ACC112 (cell line): ENCODE results near the gene HACE1.

Experiments used
- H2AFZ ChIP-seq: fragments of 200-600 bp; sonication (generic); one replicate; pipeline ENCODE4 v1.6.0; 2017; ENCODE audit warnings: antibody characterized with exemption, low read length; ENCODE audit not compliant: unreplicated experiment
- H3K27ac ChIP-seq: fragments of 200-600 bp; sonication (generic); 2 replicates; pipeline ENCODE4 v1.5.1; 2014; ENCODE audit warnings: low read depth, mild to moderate bottlenecking, antibody characterized with exemption, low read length, moderate library complexity
- H3K27me3 ChIP-seq: fragments of 200-600 bp; sonication (generic); 2 replicates; pipeline ENCODE4 v1.6.1; 2014; ENCODE audit warnings: mild to moderate bottlenecking, antibody characterized with exemption, low read length, moderate library complexity, mixed read lengths; ENCODE audit not compliant: insufficient read depth
- H3K36me3 ChIP-seq: fragments of 200-600 bp; sonication (generic); 2 replicates; pipeline ENCODE4 v1.6.1; 2016; ENCODE audit warnings: mild to moderate bottlenecking, antibody characterized with exemption, low read length, moderate library complexity, mixed read lengths; ENCODE audit not compliant: insufficient read depth
- H3K4me1 ChIP-seq: fragments of 200-600 bp; sonication (generic); one replicate; pipeline ENCODE4 v1.6.1; 2016; ENCODE audit warnings: low read length, mixed read lengths; ENCODE audit not compliant: insufficient read depth, unreplicated experiment, control insufficient read depth
- H3K4me3 ChIP-seq: fragments of 200-600 bp; sonication (generic); 2 replicates; pipeline ENCODE4 v1.5.1; 2014; ENCODE audit warnings: mild to moderate bottlenecking, low read depth, low read length
- H3K79me2 ChIP-seq: fragments of 200-600 bp; sonication (generic); one replicate; pipeline ENCODE4 v1.6.0; 2016; ENCODE audit warnings: low read length; ENCODE audit not compliant: control insufficient read depth, unreplicated experiment, insufficient read depth

Gene HACE1

DNA sequence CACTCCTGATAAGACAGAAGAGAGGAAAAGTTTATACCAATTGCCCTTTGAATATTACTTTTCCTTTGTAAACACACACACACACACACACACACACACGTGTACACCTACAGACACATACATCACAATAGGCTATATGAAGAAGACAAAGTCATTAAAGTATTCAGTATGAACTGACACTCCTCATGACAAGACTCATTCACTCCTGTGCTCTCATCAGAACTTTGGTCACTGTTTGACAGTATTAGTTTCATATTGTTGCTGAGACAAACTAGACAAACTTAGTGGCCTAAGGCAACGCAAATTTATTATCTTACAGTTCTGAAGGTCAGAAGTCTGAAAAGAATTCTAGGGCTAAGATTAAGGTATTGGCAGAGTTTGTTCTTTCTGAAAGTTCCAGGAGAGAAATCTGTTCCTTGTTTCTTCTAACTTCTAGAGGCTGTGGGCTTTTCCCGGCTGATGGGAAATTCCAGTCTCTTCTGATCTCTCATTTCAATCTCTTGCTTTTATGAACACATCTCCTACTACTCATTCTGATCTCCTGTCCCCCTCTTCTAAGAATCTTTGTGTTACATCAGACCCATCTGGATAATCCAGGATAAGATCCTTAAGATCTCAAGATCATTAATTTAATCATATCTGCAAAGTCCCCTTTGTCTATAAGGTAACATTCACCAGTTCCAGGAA is 171.3 kb downstream of the HACE1 start:
- no peaks in the 10 kb centered on the region for H3K4me1 ChIP-seq
- H3K27ac ChIP-seq, result no peak overlapping the region
- no peaks in the 10 kb centered on the region for H3K27me3 ChIP-seq
- no peak overlapping the region for H2AFZ ChIP-seq
- H3K4me3 ChIP-seq, result no peak overlapping the region
- H3K79me2 ChIP-seq, result no peaks in the 10 kb centered on the region
- H3K36me3 ChIP-seq, result no peaks in the 10 kb centered on the region

DNA sequence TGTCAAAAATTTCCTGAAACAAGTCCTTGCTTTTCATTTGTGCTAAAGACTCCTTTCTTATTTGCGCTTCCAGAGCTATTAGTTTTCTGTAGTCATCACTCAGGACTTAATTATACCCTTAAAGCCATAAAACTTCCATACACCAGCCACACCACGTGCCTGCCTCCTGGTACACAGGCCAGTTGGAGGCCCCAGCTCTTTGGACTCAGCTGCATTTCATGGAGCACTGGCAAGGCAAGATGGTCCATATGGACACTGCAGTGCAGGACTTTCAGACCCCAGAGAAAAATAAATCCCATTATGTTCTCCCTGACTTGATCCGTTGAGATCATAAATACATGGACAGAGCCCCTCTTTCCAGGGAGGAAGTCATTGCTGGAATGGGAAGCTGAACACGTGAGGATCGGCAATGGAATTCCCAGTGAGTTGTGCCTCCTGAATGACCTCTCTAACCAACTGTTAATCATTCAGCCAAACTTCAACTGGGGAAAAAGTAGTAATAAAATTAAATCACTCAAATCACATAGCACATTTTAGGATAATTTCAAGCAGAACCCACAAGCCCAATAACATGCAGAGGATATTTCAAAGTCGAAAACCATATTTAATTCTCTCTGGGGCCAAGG is 173.1 kb downstream of the HACE1 start:
- H3K79me2 ChIP-seq, result no peaks in the 10 kb centered on the region
- H3K4me1 ChIP-seq, result no peaks in the 10 kb centered on the region
- no peaks in the 10 kb centered on the region for H3K36me3 ChIP-seq
- no peak overlapping the region for H2AFZ ChIP-seq
- no peak overlapping the region for H3K4me3 ChIP-seq
- H3K27me3 ChIP-seq, result no peaks in the 10 kb centered on the region
- no peak overlapping the region for H3K27ac ChIP-seq

DNA sequence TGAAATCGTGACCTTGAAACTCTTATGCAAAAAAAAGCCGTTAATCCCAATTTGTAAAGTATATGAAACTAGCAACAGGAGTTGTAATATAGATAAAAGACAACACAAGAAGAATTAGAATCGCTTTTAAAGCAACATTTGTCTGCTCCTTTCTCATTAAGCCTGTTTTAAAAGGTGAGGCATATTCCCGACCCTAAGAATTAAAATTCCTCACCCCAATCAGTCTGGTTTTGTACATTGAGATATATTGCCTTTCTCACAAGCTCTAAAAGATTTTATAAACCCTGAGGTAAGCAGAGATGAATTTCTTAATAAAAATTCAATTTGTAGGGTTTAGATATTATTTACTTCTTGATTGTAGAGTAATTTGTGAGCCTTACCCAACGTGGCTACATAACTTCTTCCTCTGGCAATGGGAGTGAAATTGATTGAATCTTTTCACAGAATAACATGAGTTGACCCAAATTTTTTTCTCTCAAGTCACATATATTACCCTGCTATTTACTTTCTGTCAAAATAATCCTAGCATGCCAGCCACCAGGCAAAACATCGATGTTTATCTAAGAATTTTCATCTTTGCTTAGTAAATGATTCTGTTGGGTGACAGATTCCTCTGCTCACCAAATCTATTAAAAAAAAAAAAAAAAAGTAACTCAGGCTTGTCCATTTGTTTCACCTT is 173.7 kb downstream of the HACE1 start:
- Histone ChIP-seq H3K4me3 (no peak overlapping the region), H3K79me2 (no peaks in the 10 kb centered on the region), H3K36me3 (no peaks in the 10 kb centered on the region), H2AFZ (no peak overlapping the region), H3K27ac (no peak overlapping the region), H3K27me3 (no peaks in the 10 kb centered on the region), H3K4me1 (no peaks in the 10 kb centered on the region)

DNA sequence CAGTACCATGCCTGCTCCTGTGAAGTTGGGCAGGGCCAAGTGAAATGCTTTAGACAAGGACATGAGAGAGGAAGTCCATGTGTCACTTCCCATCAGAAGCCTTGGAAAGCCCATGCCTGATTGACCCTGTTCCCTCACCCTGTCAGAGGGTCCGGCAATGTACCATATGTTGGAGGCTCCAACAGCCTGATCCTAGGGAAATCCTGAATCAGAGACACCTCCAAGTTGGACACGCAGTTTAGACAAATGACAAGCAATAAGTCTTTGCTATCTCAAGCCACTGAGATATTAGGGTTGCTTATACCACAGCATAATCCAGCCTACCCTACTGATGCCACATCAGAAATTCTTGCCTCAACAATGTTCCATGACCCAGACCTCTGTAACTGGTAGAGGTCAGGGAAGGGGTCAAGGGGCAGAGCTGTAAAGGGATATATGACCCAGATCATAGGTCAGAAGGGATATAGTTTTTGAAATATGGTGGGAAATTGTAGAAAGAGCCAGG is 174.8 kb downstream of the HACE1 start:
- H3K4me1 ChIP-seq, result no peaks in the 10 kb centered on the region
- H3K27ac ChIP-seq, result no peak overlapping the region
- H3K36me3 ChIP-seq, result no peaks in the 10 kb centered on the region
- H3K79me2 ChIP-seq, result no peaks in the 10 kb centered on the region
- no peak overlapping the region for H2AFZ ChIP-seq
- H3K4me3 ChIP-seq, result no peak overlapping the region
- no peaks in the 10 kb centered on the region for H3K27me3 ChIP-seq

DNA sequence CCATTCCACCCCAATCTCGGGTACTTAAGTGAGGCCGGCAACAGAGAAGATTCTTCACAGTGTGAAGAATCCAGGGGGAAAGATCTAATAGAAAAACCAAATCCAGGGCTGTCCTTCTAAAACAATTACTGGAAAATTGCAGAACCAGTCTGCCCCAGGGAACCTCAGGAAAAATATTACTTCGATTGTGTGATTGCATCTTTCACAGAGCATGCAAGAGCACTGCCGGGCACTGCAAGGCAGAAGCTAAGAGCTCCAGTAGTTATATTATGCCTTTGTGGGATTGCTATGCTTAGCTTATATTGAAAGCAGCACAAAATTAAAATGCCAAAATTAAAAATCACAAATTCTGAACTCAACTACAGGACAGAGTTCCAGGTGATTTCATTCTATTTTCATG is 175.9 kb downstream of the HACE1 start:
- Histone ChIP-seq H3K79me2 (no peaks in the 10 kb centered on the region), H3K4me3 (no peak overlapping the region), H3K4me1 (no peaks in the 10 kb centered on the region), H2AFZ (no peak overlapping the region), H3K36me3 (no peaks in the 10 kb centered on the region), H3K27ac (no peak overlapping the region), H3K27me3 (no peaks in the 10 kb centered on the region)

DNA sequence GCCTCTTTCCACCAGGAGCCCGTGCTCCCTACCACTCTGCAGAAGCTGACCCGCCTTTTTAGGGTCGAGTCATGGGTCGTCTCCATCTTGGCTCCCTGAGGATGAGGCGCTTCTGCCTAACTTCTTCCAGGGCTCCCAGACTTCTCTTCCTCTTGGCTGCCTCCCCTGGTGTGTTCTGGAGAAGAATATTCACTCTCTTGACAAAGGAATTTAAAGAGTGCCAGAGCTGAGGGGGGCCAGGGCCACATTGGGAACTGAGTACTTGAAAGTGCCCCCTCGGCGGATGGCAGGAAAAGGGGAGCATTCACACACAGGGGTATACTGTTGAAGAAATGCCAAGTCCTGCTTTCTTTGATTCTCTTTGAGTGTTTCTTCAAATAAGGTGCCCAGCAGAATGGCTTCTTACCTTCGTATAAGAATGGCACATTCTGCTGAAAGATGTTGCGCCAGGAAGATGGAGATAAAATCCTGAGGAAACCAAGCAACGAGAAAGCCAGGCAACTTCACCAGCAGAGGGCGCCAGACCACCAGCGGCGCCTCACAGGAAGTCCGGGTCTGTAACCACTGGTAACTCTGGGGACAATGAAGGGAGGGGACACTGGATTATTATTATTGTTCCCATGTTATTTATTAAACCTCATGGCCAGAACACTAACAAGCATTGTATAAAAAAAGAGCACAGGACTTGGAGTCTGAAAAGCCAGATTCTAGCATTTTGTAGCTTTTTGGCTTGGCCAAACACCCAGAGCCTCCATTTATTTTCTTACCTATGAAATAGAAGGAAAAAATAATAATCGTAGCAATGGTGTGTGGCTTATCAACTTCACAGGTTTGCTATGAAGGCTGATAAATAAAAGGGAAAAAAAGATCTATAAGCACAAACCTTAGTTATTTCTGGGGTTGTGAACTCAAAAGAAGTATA is 176.7 kb downstream of the HACE1 start:
- H2AFZ ChIP-seq, result peak overlapping the region; percentile 21
- H3K79me2 ChIP-seq, result no peaks in the 10 kb centered on the region
- no peak overlapping the region for H3K27ac ChIP-seq

DNA sequence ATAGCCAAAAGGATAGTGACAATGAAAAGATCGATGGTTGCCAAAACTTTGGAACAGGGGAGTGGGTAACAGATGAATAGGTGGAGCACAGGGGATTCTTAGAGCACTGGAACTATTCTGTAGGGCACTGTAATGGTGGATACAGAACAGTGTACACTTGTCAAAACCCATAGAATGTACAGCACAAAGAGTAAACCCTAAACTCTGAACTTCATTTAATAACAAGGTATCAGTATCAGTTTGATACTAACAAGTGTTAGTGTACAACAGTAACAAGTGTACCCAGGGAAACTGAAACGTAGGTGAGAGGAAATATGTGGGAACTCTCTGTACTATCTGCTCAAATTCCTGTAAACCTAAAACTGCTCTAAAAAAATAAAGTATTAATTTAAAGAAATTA is 179.2 kb downstream of the HACE1 start:
- H3K27ac ChIP-seq, result no peak overlapping the region
- no peak overlapping the region for H2AFZ ChIP-seq
- no peaks in the 10 kb centered on the region for H3K4me1 ChIP-seq
- H3K36me3 ChIP-seq, result no peaks in the 10 kb centered on the region
- H3K27me3 ChIP-seq, result no peaks in the 10 kb centered on the region
- no peaks in the 10 kb centered on the region for H3K79me2 ChIP-seq
- no peak overlapping the region for H3K4me3 ChIP-seq

More for the DNA sequence above, 176.7 kb downstream of the HACE1 start:
- Histone ChIP-seq H3K27me3 (no peaks in the 10 kb centered on the region), H3K36me3 (no peaks in the 10 kb centered on the region), H3K4me3 (no peak overlapping the region), H3K4me1 (no peaks in the 10 kb centered on the region)

DNA sequence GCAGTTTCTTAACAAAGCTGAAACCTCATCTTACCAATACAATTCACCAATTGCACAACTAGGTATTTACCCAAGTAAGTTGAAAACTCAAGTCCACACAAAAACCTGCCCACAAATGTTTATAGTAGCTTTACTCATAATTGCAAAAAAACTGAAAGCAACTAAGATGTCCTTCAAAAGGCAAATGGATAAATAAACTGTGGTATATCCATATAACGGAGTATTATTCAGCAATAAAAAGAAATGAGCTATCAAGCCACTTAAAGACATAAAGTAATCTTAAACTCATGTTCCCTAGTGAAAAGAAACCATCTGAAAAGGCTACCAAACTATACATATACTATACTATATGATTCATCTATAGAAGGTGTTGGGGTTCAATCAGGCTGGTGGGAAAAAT is 179.7 kb downstream of the HACE1 start:
- Histone ChIP-seq H3K79me2 (no peaks in the 10 kb centered on the region), H3K27me3 (no peaks in the 10 kb centered on the region), H2AFZ (no peak overlapping the region), H3K4me3 (no peak overlapping the region), H3K27ac (no peak overlapping the region), H3K4me1 (no peaks in the 10 kb centered on the region), H3K36me3 (no peaks in the 10 kb centered on the region)
